CD14-positive monocyte (primary cell): ENCODE results near the gene FCRL3. TPM values are rescaled to one million over a fixed set of nuclear protein-coding genes. Genes with fewer than 3 reads are reported as not detected.

Source experiments
- DNase-seq, 3 donors: peaks; one replicate each; pipeline ENCODE4 v3.0.0-alpha.2; 2011 to 2022
- H2AFZ ChIP-seq: 2 replicates; pipeline ENCODE4 v1.6.0; 2012; ENCODE audit warnings: mild to moderate bottlenecking, low read depth, low read length, inconsistent platforms; ENCODE audit not compliant: insufficient read depth, poor library complexity, severe bottlenecking
- H3K27ac ChIP-seq, 2 donors: 1 replicate in 1 of 2; 2 replicates in 1 of 2; pipeline ENCODE4 v1.5.1; 2012 to 2013; ENCODE audit warnings: low read length in 2 of 2, control low read depth in 1 of 2, inconsistent platforms in 1 of 2, low read depth in 1 of 2, mild to moderate bottlenecking in 1 of 2
- H3K27me3 ChIP-seq, 2 donors: one replicate each; pipeline versions ENCODE4 v1.6.0 to v1.6.1; 2011 to 2013; ENCODE audit warnings: low read length in 2 of 2; ENCODE audit not compliant: control insufficient read depth in 2 of 2, insufficient read depth in 2 of 2
- H3K36me3 ChIP-seq, 2 donors: replicated peaks in 1 of 2; 1 replicate in 1 of 2; 2 replicates in 1 of 2; pipeline versions ENCODE4 v1.5.1 to v1.6.1; 2012 to 2013; ENCODE audit warnings: low read length in 2 of 2, control low read depth in 1 of 2, inconsistent platforms in 1 of 2, mild to moderate bottlenecking in 1 of 2; ENCODE audit not compliant: insufficient read depth in 2 of 2, control insufficient read depth in 1 of 2
- H3K4me1 ChIP-seq, 2 donors: 1 replicate in 1 of 2; 2 replicates in 1 of 2; pipeline versions ENCODE4 v1.5.1 to v1.6.1; 2012 to 2013; ENCODE audit warnings: low read length in 2 of 2, control low read depth in 1 of 2, inconsistent platforms in 1 of 2, mild to moderate bottlenecking in 1 of 2, moderate library complexity in 1 of 2; ENCODE audit not compliant: insufficient read depth in 2 of 2, control insufficient read depth in 1 of 2
- H3K4me2 ChIP-seq: replicated peaks from 2 replicates; pipeline ENCODE3; 2012; ENCODE audit warnings: low read length, moderate library complexity, mild to moderate bottlenecking; ENCODE audit not compliant: poor library complexity, severe bottlenecking; ENCODE audit errors: extremely low read depth
- H3K4me3 ChIP-seq, 3 experiments: fragments of 200-600 bp in 1 of 3; sonication (generic) in 1 of 3; replicated peaks in 1 of 3; 1 replicate in 2 of 3; 2 replicates in 1 of 3; pipeline ENCODE4 v1.5.1; 2011 to 2013; ENCODE audit warnings: low read length in 3 of 3, mild to moderate bottlenecking in 3 of 3, control low read depth in 2 of 3, low read depth in 2 of 3, inconsistent platforms in 1 of 3, moderate library complexity in 1 of 3
- H3K79me2 ChIP-seq: 2 replicates; pipeline ENCODE4 v1.6.0; 2012; ENCODE audit warnings: mild to moderate bottlenecking, control low read depth, inconsistent platforms, low read length, moderate library complexity; ENCODE audit not compliant: insufficient read depth
- H3K9ac ChIP-seq: 2 replicates; pipeline ENCODE4 v1.6.0; 2017; ENCODE audit warnings: low read length, mild to moderate bottlenecking; ENCODE audit not compliant: insufficient read depth, poor library complexity, severe bottlenecking
- H3K9me3 ChIP-seq, 2 donors: replicated peaks in 1 of 2; 1 replicate in 1 of 2; 2 replicates in 1 of 2; pipeline versions ENCODE4 v1.5.1 to v1.6.1; 2012 to 2013; ENCODE audit warnings: low read length in 2 of 2, control low read depth in 1 of 2; ENCODE audit not compliant: control insufficient read depth in 1 of 2, insufficient read depth in 1 of 2
- H4K20me1 ChIP-seq: 2 replicates; pipeline ENCODE4 v1.6.0; 2012; ENCODE audit warnings: mild to moderate bottlenecking, low read length, control low read depth, moderate library complexity; ENCODE audit not compliant: insufficient read depth
- H3K27ac Mint-ChIP-seq, 7 donors: one replicate each; pipeline ENCODE4 v1.8.0; 2020; ENCODE audit warnings: mild to moderate bottlenecking in 7 of 7, mixed read lengths in 7 of 7, moderate library complexity in 6 of 7, inconsistent platforms in 2 of 7
- H3K27me3 Mint-ChIP-seq, 3 donors: one replicate each; pipeline ENCODE4 v1.8.0; 2021 to 2022; ENCODE audit warnings: low read depth in 3 of 3, mild to moderate bottlenecking in 3 of 3, mixed read lengths in 3 of 3, moderate library complexity in 3 of 3, inconsistent platforms in 1 of 3
- H3K36me3 Mint-ChIP-seq, 2 donors: one replicate each; pipeline ENCODE4 v1.8.0; 2020; ENCODE audit warnings: mixed read lengths in 2 of 2, inconsistent platforms in 1 of 2, mild to moderate bottlenecking in 1 of 2
- H3K4me1 Mint-ChIP-seq: one replicate; pipeline ENCODE4 v1.8.0; 2020; ENCODE audit warnings: mild to moderate bottlenecking, mixed read lengths
- H3K4me3 Mint-ChIP-seq, 2 donors: one replicate each; pipeline ENCODE4 v1.8.0; 2020; ENCODE audit warnings: mild to moderate bottlenecking in 2 of 2, mixed read lengths in 2 of 2, moderate library complexity in 1 of 2
- H3K9me3 Mint-ChIP-seq, 7 donors: one replicate each; pipeline ENCODE4 v1.8.0; 2020 to 2022; ENCODE audit warnings: mixed read lengths in 7 of 7, mild to moderate bottlenecking in 6 of 7, moderate library complexity in 6 of 7, inconsistent platforms in 2 of 7
- WGBS: methylation state at CpG from one replicate; pipeline ENCODE4 v1.1.5; 2013; ENCODE audit warnings: missing lambda C conversion rate; ENCODE audit not compliant: insufficient coverage; 5-methylcytosine and 5-hydroxymethylcytosine counted together
- intact Hi-C, 2 donors: fragments of 100-400 bp; cut with micrococcal nuclease; formaldehyde crosslinking; loops; one replicate each; pipeline versions ENCODE4 v1.15.0 to v1.15.1; 2023
- polyA plus RNA-seq, 3 donors: library from polyadenylated mRNA; depleted of rRNA in 1 of 3; unstranded in 2 of 3; stranded (reverse) in 1 of 3; fragments of 300-500 nt in 2 of 3; fragments of >200 nt in 1 of 3; fragmentation: Illumina TruSeq in 2 of 3; gene quantifications; 1 replicate in 2 of 3; 2 replicates in 1 of 3; pipeline ENCODE4 v1.2.3, GENCODE V29; 2012 to 2021
- TF ChIP-seq, protein P1 (sequence below): fragments of 200-600 bp; IDR thresholded peaks from one replicate; pipeline ENCODE4 v1.8.0; 2022; ENCODE audit warnings: antibody characterized with exemption, mild to moderate bottlenecking

FCRL3 gene
- polyA plus RNA-seq, 3 donors, result 0.09 to 0.42 (median 0.32) TPM

DNA sequence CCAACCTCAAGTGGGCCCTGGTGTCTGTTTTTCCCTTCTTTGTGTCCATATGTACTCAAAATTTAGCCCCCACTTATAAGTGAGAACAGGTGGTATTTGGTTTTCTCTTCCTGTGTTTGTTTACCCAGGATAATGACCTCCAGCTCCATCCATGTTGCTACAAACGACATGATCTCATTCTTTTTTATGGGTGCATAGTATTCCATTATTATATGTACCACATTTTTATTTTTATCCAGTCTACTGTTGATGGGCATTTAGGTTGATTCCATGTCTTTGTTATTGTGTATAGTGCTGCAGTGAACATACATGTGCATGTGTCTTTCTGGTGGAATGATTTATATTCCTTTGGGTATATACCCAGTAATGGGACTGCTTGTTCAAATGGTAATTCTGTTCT lies 27.6 kb downstream of the FCRL3 start:
- no peaks in the 10 kb centered on the region for H3K4me1 ChIP-seq
- Mint-ChIP-seq H3K27ac (no peak overlapping the region), H3K36me3 (no peaks in the 10 kb centered on the region), H3K4me1 (no peaks in the 10 kb centered on the region), H3K27me3 (peaks cover 3 to 9% (median 6%) of the 10 kb centered on the region in 3 donors), H3K9me3 (peaks cover 17 to 45% (median 33%) of the 10 kb centered on the region in 7 donors), H3K4me3 (no peak overlapping the region)
- H3K4me3 ChIP-seq, result no peak overlapping the region
- WGBS, result no CpG with 5 or more reads among the region's 1 CpG
- peaks cover 15 to 18% of the 10 kb centered on the region in 2 donors for H3K9me3 ChIP-seq
- no peak overlapping the region for H3K27ac ChIP-seq
- peaks cover 0 to 11% of the 10 kb centered on the region in 2 donors for H3K27me3 ChIP-seq
- no peaks in the 10 kb centered on the region for H3K36me3 ChIP-seq
- H3K79me2 ChIP-seq, result no peaks in the 10 kb centered on the region
- no peaks in the 10 kb centered on the region for H4K20me1 ChIP-seq
- H3K4me2 ChIP-seq, result no peak overlapping the region
- H3K9ac ChIP-seq, result no peak overlapping the region
- intact Hi-C loops, result no loop called here
- no peak overlapping the region for H2AFZ ChIP-seq
- DNase-seq, result no peak
- TF ChIP-seq, protein P1, sequence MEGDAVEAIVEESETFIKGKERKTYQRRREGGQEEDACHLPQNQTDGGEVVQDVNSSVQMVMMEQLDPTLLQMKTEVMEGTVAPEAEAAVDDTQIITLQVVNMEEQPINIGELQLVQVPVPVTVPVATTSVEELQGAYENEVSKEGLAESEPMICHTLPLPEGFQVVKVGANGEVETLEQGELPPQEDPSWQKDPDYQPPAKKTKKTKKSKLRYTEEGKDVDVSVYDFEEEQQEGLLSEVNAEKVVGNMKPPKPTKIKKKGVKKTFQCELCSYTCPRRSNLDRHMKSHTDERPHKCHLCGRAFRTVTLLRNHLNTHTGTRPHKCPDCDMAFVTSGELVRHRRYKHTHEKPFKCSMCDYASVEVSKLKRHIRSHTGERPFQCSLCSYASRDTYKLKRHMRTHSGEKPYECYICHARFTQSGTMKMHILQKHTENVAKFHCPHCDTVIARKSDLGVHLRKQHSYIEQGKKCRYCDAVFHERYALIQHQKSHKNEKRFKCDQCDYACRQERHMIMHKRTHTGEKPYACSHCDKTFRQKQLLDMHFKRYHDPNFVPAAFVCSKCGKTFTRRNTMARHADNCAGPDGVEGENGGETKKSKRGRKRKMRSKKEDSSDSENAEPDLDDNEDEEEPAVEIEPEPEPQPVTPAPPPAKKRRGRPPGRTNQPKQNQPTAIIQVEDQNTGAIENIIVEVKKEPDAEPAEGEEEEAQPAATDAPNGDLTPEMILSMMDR, result no peak

- H3K27ac Mint-ChIP-seq, result no peak overlapping the region
- TF ChIP-seq, protein P1, result no peak
- no peaks in the 10 kb centered on the region for H3K36me3 ChIP-seq
- H3K4me1 ChIP-seq, result no peaks in the 10 kb centered on the region
- H3K9ac ChIP-seq, result no peak overlapping the region
- no peaks in the 10 kb centered on the region for H3K36me3 Mint-ChIP-seq
- no peak overlapping the region for H3K4me3 ChIP-seq
- H3K79me2 ChIP-seq, result no peaks in the 10 kb centered on the region
- peaks cover 20 to 55% (median 37%) of the 10 kb centered on the region in 7 donors for H3K9me3 Mint-ChIP-seq
- intact Hi-C loops, result no loop called here
- H3K9me3 ChIP-seq, result peaks cover 15 to 18% of the 10 kb centered on the region in 2 donors
- no peak overlapping the region for H3K4me3 Mint-ChIP-seq
- no peaks in the 10 kb centered on the region for H3K4me1 Mint-ChIP-seq
- no peak overlapping the region for H2AFZ ChIP-seq
- H3K27me3 ChIP-seq, result peaks cover 0 to 7% of the 10 kb centered on the region in 2 donors
- peaks cover 3 to 7% (median 6%) of the 10 kb centered on the region in 3 donors for H3K27me3 Mint-ChIP-seq
- H3K4me2 ChIP-seq, result no peak overlapping the region
- H3K27ac ChIP-seq, result no peak overlapping the region
- H4K20me1 ChIP-seq, result no peaks in the 10 kb centered on the region
- DNase-seq, result no peak
Observed at GRCh38 chr1:157671895-157672294, 28.7 kb downstream of the FCRL3 start.
